Smooth muscle cell (in vitro differentiated cells): Measurements from ENCODE around the gene NAT16. TPM values are rescaled to one million over a fixed set of nuclear protein-coding genes. Genes with fewer than 3 reads are reported as not detected.

Experiments
- DNase-seq: peaks from one replicate; lab custom pipeline; 2025; ENCODE audit not compliant: unreplicated experiment; lab: John Stamatoyannopoulos, UW
- H2AFZ ChIP-seq: fragments of 200-600 bp; sonication (generic); 2 replicates; pipeline ENCODE4 v1.6.0; 2016; ENCODE audit warnings: antibody characterized with exemption, low read depth, mild to moderate bottlenecking
- H3F3A ChIP-seq: fragments of 200-600 bp; sonication (generic); 2 replicates; pipeline ENCODE4 v1.6.0; 2017; ENCODE audit warnings: antibody characterized with exemption, low read depth
- H3K27ac ChIP-seq: fragments of 200-600 bp; sonication (generic); 2 replicates; pipeline ENCODE4 v1.5.1; 2016; ENCODE audit warnings: low read depth, mild to moderate bottlenecking
- H3K27me3 ChIP-seq: fragments of 200-600 bp; sonication (generic); 2 replicates; pipeline ENCODE4 v1.6.1; 2016; ENCODE audit warnings: low read depth, mild to moderate bottlenecking
- H3K36me3 ChIP-seq: fragments of 200-600 bp; sonication (generic); 2 replicates; pipeline ENCODE4 v1.5.1; 2016; ENCODE audit warnings: low read depth
- H3K4me1 ChIP-seq: fragments of 200-600 bp; sonication (generic); 2 replicates; pipeline ENCODE4 v1.5.1; 2016; ENCODE audit warnings: low read depth
- H3K4me2 ChIP-seq: fragments of 200-600 bp; sonication (generic); 2 replicates; pipeline ENCODE4 v1.6.0; 2016; ENCODE audit warnings: mild to moderate bottlenecking
- H3K4me3 ChIP-seq: fragments of 200-600 bp; sonication (generic); 2 replicates; pipeline ENCODE4 v1.5.1; 2016; ENCODE audit warnings: mild to moderate bottlenecking
- H3K79me2 ChIP-seq: fragments of 200-600 bp; sonication (generic); 2 replicates; pipeline ENCODE4 v1.6.0; 2016; ENCODE audit warnings: low read depth, mild to moderate bottlenecking
- H3K9ac ChIP-seq: fragments of 200-600 bp; sonication (generic); 2 replicates; pipeline ENCODE4 v1.6.0; 2016; ENCODE audit warnings: low read depth
- H3K9me3 ChIP-seq: fragments of 200-600 bp; sonication (generic); replicated peaks from 2 replicates; pipeline ENCODE4 v1.5.1; 2016; ENCODE audit warnings: low read depth
- H4K20me1 ChIP-seq: fragments of 200-600 bp; sonication (generic); 2 replicates; pipeline ENCODE4 v1.6.0; 2016; ENCODE audit warnings: low read depth
- WGBS: methylation state at CpG from one replicate; pipeline ENCODE4 v1.1.7; 2016; ENCODE audit warnings: low lambda C conversion rate; 5-methylcytosine and 5-hydroxymethylcytosine counted together
- polyA plus RNA-seq: library from polyadenylated mRNA; unstranded; fragments of >200 nt; fragmentation: Nextera tagmentation; extraction: Ambion mirVana; gene quantifications from 2 replicates; pipeline ENCODE4 v1.2.1, GENCODE V29; 2016
- total RNA-seq: library from RNA; depleted of rRNA; stranded (reverse); fragments of >200 nt; gene quantifications from 2 replicates; pipeline ENCODE4 v1.2.3, GENCODE V29; 2014
- TF ChIP-seq, protein P1 (sequence below): fragments of 200-600 bp; sonication (generic); IDR thresholded peaks from 2 replicates; pipeline ENCODE4 v1.5.1; 2017; ENCODE audit warnings: borderline replicate concordance, mild to moderate bottlenecking, antibody characterized with exemption; ENCODE audit not compliant: insufficient read depth, poor library complexity, severe bottlenecking

The NAT16 gene
- total and polyA plus RNA-seq, 2 experiments from 2014 or later, result not detected

- H2AFZ ChIP-seq, result no peak within 1 kb of the TSS
- TF ChIP-seq, protein P1, sequence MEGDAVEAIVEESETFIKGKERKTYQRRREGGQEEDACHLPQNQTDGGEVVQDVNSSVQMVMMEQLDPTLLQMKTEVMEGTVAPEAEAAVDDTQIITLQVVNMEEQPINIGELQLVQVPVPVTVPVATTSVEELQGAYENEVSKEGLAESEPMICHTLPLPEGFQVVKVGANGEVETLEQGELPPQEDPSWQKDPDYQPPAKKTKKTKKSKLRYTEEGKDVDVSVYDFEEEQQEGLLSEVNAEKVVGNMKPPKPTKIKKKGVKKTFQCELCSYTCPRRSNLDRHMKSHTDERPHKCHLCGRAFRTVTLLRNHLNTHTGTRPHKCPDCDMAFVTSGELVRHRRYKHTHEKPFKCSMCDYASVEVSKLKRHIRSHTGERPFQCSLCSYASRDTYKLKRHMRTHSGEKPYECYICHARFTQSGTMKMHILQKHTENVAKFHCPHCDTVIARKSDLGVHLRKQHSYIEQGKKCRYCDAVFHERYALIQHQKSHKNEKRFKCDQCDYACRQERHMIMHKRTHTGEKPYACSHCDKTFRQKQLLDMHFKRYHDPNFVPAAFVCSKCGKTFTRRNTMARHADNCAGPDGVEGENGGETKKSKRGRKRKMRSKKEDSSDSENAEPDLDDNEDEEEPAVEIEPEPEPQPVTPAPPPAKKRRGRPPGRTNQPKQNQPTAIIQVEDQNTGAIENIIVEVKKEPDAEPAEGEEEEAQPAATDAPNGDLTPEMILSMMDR, result peak; percentile 13
- peaks cover 14% of the 10 kb centered on the region for H3K79me2 ChIP-seq
- WGBS, result 15% methylated on average over 22 of the region's 22 CpGs
- DNase-seq, result peak; percentile 75
- H3K27ac ChIP-seq, result peak within 1 kb of the TSS; percentile 100
- peaks cover 6% of the 10 kb centered on the region for H3K36me3 ChIP-seq
- peaks cover 45% of the 10 kb centered on the region for H4K20me1 ChIP-seq
- H3K9me3 ChIP-seq, result no peaks in the 10 kb centered on the region
- H3K9ac ChIP-seq, result peak within 1 kb of the TSS; percentile 96
- peaks cover 20% of the 10 kb centered on the region for H3K4me1 ChIP-seq
- H3K27me3 ChIP-seq, result no peaks in the 10 kb centered on the region
- H3F3A ChIP-seq, result peaks cover 57% of the 10 kb centered on the region
- peak within 1 kb of the TSS; percentile 88 for H3K4me2 ChIP-seq
- peak within 1 kb of the TSS; percentile 53 for H3K4me3 ChIP-seq
These were observed 53.2 kb downstream of the NAT16 start, which contains the start of gene SERPINE1 for GRCh38 chr7:101126651-101127459. Gene SERPINE1 (plus strand): TSS chr7:101127104. CDS start chr7:101128394, 1,290 bp downstream.

GRCh38 chr7:101125989-101126650 lies 54.0 kb downstream of the NAT16 start:
- no peak overlapping the region for H3K4me3 ChIP-seq
- peak overlapping the region; percentile 88 for H3K4me2 ChIP-seq
- whole genome bisulfite sequencing, result 48% methylated on average over 15 of the region's 15 CpGs
- H3K4me1 ChIP-seq, result peaks cover 20% of the 10 kb centered on the region
- H3F3A ChIP-seq, result peaks cover 58% of the 10 kb centered on the region
- no peak for DNase-seq
- peak overlapping the region; percentile 100 for H3K27ac ChIP-seq
- H3K36me3 ChIP-seq, result peaks cover 6% of the 10 kb centered on the region
- H3K27me3 ChIP-seq, result no peaks in the 10 kb centered on the region
- TF ChIP-seq, protein P1, result no peak
- no peaks in the 10 kb centered on the region for H3K9me3 ChIP-seq
- no peak overlapping the region for H2AFZ ChIP-seq
- H3K79me2 ChIP-seq, result peaks cover 14% of the 10 kb centered on the region
- peak overlapping the region; percentile 96 for H3K9ac ChIP-seq
- H4K20me1 ChIP-seq, result peaks cover 39% of the 10 kb centered on the region

- H3K4me3 ChIP-seq, result no peak overlapping the region
- peaks cover 20% of the 10 kb centered on the region for H3K4me1 ChIP-seq
- TF ChIP-seq, protein P1, result no peak
- H3K9me3 ChIP-seq, result no peaks in the 10 kb centered on the region
- no peaks in the 10 kb centered on the region for H3K36me3 ChIP-seq
- no peaks in the 10 kb centered on the region for H3K27me3 ChIP-seq
- WGBS, result 27% methylated on average over 7 of the region's 7 CpGs
- H3K4me2 ChIP-seq, result peak overlapping the region; percentile 48
- no peak overlapping the region for H2AFZ ChIP-seq
- peaks cover 59% of the 10 kb centered on the region for H3F3A ChIP-seq
- peaks cover 14% of the 10 kb centered on the region for H3K79me2 ChIP-seq
- peak overlapping the region; percentile 96 for H3K9ac ChIP-seq
- DNase-seq, result no peak
- H3K27ac ChIP-seq, result peak overlapping the region; percentile 100
- H4K20me1 ChIP-seq, result peaks cover 23% of the 10 kb centered on the region
These were observed 55.6 kb downstream of the NAT16 start for GRCh38 chr7:101124376-101125056.
